ENCODE measurements around the gene HNRNPL.
"Not testable (repeated sequence)": the region's sequence is repeated elsewhere in the genome, so short reads cannot be mapped to it uniquely, and the experiment has no call there.

- TF ChIP-seq SUZ12 (IDR thresholded peaks at IDR 0.05; ENCODE audit: extremely low read depth, insufficient read depth, insufficient read length); YY1 (IDR thresholded peaks at IDR 0.05; ENCODE audit: insufficient read depth, insufficient read length): not testable (repeated sequence)
These were observed 23.6 kb upstream of the HNRNPL start for GRCh38 chr19:38873400-38873799.
